HG03571 (cell line): ENCODE data around the gene FOXP1.

ENCODE experiments used
- ATAC-seq: cut with Tn5 transposase; IDR thresholded peaks from one replicate; pipeline ENCODE4 v1.9.1; 2021; ENCODE audit not compliant: unreplicated experiment

Gene FOXP1

DNA sequence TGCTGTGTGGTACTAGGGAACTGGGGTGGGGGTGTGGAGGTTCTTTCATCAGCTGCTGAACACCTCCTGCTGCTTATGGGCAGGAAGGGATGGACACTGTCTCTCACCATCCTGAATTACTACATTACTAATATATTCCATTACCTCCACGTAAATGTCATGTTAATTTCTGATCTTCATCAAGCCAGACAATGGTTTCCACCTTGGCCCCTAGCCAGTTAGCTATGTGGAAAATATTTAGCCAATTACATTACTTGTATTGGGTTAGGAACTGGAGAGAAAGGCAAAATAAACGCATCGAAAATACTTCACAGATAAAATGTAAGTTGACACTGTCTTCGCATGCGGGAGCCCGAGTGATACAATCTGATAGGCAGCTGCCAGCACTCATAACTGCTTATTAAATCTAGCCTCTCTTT, 95.1 kb downstream of the FOXP1 start:
- ATAC-seq = no peak

DNA sequence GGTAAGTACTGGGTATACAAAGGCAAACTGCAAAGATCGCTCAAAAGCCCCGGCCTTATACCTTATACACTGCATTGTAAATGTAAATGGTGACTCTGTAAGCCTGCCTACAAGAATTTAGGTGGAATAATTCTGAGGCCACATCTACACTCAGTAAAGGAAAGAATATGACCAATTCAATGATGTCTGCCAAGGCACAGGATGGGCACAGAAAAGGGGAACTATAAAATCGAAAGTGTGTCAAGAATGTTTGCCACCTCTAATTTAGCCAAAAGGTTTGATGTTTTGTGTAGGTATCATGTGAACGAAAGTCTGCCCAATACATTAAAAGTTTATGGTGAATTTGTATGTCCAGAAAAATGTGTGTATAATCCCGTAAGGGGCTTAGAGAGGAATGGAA, 96.1 kb downstream of the FOXP1 start:
- no peak for ATAC-seq

DNA sequence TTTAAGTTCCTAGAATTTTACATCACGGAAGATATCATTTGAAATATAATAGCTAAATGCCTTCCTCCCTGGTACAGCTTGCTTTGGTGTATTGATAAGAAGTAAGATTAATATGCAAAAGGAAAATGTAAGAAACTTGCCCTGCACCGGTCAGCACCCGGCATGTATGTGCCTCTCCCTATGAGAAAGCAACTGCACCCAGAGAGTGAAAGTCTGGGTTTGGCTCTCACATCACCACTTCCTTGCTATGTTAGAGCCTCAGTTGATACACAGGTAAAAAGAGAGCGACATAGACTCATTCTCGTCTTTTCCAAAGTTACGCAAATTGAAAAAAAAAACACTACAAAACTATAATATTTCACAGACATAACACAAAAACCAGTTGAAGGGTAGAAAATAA, 96.7 kb downstream of the FOXP1 start:
- no peak for ATAC-seq

DNA sequence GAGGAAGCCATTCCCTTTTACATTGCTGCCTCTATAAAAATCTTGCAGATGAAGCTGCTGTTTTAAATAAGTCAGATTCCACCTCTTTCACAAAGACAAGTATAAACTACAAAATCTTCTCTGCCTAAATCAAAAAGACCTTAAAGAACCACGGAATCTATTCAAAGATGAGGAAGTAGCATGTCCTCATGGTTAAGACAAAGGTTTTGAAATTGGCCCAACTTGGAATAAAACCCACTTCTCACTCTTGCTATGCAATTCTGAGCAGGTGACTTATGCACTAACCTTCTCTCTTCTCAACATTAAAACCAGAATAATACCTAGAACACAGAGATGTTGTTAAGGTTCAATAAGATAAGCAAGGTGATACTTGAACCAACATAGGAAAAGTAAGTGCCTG, 97.6 kb downstream of the FOXP1 start:
- ATAC-seq = no peak

DNA sequence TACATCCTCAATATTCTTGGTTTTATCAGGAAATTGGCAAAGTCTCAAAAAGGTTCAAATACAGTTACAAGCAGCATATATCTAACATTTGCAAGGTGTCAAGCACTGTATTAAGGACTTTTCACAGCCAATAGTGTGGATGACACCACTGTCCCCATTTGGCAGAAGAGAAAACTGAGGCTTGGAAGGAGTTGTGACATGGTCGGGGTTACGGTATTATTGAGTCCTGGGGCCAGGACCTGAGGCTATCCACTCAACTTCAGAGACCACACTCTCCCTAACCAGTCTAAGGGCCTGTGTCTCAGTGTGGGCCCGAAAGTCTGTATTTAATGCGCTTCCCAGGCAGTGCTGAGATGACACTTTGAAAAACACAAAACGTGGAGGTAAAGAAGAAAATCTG, 99.1 kb downstream of the FOXP1 start:
- ATAC-seq = no peak

DNA sequence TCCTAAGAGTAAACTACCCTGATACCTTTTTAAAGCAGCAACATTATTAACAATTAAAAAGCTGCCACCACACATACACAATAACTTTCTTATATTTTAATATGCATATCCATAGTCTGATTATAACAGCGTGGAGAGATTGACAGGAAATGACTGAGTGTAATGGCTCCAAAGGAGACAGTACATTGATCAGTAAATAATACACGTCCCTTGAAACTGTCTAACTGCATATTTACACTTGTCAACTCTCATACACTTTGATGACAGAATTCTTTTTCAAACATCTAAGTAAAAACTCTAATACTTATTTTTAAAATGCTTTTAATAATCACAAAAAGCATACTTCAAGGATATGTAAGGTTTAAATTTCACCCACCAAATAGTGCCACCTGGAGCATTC, 99.5 kb downstream of the FOXP1 start:
- no peak for ATAC-seq

DNA sequence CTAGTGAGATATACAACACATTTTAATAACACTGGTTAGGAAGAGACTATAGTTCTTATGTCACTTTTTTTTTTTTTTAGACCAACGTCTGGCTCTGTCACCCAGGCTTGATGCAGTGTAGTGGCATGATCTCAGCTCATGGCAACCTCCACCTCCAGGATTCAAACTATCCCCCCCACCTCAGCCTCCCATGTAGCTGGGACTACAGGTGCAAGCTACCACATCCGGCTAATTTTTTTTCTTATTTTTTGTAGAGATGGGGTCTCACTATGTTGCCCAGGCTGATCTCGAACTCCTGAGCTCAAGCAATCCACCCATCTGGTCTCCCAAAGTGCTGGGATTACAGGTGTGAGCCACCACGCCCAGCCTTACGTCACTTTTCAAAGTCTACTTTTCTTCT, 100.8 kb downstream of the FOXP1 start:
- no peak for ATAC-seq

DNA sequence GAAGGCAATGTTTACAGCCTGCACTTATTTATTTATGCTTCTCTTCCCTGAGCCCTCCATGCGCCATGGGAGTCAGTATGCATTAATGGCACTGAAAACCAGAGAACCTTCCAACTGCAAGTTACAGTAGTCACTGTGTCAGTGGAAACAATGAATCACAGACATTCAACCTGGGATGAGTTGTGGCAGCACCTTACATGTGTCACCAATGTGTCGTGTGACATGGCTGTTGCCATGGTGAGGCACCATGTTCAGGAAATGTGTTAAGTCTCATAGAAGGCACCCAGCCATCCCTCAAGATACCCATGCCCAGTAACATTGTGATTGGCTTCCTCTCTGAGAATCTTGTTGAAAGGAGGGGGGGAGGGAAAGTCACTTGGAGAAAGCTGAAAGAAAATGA, 105.0 kb downstream of the FOXP1 start:
- ATAC-seq = no peak

DNA sequence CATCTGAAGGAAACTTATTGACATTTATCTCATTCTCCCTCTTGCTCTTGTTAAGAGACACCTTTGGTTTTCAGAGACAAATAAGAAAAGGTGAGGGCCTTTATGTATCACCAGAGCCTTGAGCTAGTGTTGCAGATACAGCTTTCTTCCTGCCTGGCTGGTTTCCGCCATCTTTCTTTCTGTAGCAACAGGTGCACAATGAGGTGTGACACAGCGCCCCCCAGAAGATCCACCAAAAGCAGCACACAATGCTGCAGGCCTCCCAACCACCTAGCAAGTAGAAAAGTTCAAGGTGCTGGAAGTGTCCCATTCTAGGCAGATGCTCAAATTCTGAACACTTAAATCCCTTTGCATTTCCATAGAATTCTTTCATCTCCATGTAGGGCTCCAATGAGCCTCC, 106.6 kb downstream of the FOXP1 start:
- ATAC-seq = no peak

DNA sequence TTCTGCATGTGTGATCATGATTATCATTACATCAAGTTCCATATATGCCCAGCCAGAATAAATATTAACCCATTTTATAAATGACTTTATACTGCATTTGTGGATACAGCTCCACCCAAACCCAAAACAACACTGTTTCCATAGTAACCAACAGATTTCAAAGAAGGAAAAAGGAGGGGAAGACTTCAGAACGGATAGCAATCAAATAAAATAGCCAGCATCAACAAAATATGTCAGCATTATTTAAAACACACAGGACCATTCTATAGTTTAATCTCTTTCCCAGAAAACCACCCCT, 114.4 kb downstream of the FOXP1 start:
- no peak for ATAC-seq

DNA sequence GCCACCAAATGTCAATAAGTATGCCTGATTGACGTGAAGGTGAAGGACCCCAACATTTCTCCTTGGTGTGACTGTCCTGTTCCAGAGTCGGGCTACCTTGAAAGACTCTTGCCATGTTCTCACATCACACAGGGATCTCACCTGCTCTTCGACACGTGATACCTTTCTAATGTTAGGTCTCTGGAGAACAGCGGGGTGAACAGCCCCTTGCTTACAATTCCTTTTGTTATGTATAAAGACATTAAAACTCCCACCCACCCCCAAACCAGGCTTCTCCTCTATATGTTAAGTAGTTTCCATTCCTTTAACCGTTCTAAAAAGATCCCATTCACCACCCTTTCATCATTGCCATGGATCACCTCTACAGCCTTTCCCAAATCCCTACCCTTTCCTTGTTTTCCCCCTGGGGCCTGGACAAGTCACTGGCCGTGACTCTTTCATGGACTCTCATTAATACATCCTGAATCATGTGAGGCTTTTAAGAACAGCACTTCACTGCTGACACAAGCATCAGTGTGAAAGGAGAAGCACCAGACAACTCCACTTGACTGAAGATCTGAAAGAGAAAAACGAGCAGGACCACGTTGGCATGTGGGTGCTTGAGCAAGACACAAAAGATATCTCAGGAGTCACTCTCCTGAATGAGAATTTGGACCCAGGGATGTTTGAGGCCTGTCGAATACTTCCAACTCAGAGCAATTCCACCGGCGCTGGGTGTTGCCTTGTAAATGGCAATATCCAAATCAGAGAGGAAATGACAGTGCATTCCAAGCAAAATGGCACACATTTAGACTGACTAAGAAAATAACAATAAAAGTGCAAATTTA, 115.0 kb downstream of the FOXP1 start:
- no peak for ATAC-seq

DNA sequence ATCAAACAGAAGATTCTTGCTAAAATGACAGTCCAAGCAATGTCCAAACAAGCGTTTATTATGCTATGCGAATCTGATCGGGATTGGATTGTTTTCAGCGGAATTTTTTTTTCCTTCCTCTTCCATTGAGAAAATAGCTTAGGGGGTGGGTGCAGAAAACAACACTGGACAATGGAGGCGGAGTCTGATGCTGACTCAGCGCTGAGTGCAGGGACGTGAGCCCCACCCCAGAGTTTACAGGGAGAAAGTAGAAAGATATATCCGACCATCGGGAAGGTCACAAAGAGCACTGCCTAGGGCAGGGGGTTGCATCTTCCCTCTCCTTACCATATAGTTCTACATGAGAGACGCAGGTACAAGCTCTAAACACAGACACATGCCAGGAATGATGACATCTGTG, 117.0 kb downstream of the FOXP1 start:
- no peak for ATAC-seq

DNA sequence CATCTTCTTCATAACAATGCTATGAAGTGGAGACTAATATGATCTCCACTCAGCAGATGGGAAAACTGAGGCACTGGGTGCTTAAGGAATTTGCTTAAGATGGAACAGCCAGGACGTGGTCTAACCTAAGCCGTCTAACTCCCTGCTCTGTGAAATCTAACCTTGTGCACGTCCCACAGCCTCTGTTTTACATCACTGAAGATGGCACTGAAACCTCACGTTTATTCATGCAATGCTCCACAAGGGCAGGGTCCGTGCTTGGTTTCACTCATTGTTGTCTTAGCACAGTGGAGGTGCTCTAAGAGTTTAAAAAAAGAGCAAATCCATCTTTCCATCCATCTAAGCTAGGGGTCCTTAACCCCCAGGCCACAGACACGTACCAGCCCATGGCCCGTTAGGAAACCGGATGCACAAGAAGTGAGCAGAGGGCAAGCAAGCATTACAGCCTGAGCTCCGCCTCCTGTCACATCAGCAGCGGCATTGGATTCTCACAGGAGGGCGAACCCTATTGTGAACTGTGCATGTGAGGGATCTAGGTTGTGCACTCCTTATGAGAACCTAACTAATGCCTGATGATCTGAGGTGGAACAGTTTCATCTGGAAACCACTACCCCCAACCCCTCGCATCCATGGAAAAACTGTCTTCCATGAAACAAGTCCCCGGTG, 118.0 kb downstream of the FOXP1 start:
- no peak for ATAC-seq

DNA sequence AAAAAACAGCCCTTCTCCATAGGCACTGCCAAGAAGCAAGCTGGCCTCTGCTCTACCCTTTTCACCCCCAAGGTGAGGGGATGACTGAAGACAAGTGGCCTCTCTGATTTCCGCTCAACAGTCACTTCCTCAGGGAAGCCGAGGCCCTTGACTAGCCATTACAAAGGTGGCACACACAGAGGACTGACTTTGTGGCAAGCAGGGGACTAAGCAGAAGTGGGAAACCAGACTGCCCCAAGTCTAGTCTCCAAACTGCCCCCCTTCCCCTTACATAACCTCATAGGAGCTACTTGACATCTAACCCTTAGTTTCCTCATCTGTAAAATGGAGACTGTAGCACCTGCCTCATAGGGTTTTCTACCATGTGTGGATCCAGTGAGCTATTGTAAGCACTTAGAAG, 118.9 kb downstream of the FOXP1 start:
- ATAC-seq = no peak

DNA sequence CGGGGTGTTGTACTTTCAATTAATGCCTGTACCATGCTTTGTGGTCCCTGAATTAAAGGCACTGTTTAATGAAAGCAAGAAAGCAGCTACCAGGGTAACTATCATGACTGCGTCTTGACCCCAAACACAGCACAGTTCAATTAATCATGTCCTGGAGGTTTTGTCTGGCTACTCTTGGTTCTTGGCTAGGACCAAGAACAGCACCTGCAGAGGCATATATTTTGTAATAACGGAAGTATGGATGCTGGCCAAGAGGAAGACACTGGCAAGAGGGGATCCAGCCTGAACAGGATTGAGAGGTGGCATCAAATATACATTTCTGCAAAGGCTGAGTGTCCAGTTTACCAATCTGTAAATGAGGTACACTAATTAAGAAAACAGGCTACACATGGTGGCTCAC, 119.9 kb downstream of the FOXP1 start:
- ATAC-seq = no peak

DNA sequence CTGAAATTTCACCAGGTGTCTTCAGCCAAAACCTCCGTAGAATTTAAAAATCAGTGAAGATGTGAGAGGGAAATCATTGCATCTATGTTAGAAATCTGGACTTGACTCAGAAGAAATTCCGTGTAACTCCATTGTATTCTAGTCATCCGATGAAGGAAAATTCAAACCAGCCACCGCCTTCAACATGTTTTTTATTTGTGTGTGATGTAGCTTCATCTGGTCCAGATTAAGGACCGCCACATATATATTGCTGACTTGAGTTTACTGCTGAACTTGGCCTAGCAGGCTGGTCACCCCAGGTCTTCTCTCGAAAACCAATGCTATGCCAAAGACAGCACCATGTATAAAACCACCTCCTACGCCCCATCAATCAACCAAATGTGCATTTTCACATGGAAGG, 120.9 kb downstream of the FOXP1 start:
- no peak for ATAC-seq

DNA sequence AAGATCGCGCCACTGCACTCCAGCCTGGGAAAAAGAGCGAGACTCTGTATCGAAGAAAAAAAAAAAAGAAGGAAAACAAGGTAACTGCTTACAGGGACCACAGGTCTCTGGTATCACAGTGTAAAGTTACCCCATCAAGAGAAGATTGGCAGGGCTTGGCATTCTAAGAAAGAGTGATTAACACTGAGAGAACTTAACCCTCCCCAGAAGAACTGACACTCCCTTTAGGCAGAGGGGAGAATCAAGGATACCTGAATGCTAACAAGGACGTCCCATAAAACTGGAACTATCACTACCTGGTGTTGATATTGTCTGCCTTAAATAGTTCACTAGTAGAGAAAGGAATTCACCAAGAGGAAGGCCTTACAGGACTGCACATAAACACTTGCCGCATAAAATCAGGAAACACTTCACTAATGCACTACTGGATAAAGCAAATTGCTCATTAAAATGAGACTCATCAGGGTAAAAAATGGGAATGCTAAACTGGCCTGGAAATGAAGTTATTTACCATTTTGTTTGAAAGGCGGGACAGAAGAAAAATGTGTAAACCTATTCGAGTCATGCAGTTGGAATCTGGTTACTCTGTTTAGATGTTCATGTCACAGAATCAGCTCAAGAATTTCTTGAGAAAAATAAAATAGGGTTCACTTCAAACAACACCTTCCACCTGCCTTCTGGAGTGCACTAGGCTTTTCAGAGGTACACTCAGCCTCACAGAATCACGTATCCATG, 121.6 kb downstream of the FOXP1 start:
- ATAC-seq = no peak

DNA sequence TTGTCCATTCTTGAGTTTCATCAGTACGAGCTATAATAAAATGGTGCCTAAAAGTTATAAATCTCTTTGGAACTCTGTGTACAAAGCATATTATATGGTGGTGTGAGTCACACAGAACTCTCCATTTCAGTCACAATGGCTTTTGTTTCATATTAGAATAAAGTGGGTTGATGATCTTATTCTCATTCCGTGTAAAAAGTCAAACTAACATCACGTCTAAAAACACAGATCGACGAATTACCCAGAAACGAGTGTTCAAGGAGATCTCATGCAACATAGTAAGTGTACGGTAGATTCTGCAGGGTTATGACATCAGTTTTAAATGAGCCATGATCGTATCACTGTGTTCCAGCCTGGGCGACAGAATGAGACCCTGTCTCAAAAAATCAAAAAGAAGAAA, 122.4 kb downstream of the FOXP1 start:
- ATAC-seq = no peak

DNA sequence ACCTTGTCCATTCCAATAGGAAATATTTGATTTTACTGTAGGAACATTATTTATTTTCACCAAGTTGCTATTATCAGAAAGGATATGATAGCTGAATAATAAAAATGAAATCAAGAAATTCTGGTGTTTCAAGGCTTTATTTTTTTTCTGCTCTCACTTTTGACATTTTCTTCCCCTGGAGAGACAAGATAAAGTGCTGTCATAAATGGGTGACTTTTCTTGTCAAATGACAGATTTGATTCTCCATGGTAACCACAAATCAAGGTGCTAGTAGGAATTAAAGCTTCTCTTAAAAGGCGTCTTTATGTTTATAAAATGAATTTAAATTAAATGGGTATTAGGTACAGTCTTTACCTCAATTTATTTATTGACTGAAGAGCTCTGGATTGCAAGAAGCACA, 124.6 kb downstream of the FOXP1 start:
- no peak for ATAC-seq

DNA sequence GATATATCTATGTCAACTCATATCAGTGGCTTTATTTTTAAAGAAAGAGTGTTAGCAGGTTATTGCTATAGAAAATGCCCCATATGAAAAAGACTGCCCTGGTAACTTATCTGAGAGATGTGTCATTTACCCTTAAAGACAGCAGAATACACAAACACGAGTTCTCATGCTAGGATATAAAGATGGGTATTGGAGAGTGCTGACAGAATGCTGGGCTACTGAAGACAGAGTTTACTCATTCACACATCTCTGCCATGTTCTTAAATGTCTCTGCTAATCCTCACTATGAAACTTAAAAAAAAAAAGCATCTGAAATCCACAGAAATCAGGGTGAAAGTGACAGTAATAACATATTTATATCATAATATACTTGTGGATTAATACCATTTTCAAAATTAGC, 126.7 kb downstream of the FOXP1 start:
- ATAC-seq = no peak

DNA sequence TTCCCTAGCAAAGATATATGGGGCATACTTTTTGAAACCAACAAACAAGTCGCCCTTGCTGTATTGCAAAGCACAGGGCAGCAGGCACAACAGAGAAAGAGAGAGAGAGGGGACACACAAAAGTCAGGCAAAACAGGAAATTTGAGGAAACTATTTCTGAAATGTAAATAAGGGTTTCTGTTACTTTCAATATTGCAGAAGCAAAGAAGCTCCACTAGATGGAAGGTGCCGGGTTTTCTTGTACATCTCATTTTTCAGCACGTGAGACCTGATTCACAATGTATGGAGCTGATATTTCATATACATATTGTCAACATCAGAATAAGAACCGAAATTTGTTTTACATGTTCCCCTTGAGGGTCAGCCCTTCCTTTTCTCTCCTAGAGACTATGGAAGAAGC, 127.4 kb downstream of the FOXP1 start:
- no peak for ATAC-seq
